ENCODE results near the gene TEAD1.

The TEAD1 gene

GRCh38 chr11:12696911-12697581, 22.8 kb downstream of the TEAD1 start:
- Mint-ChIP-seq H3K4me3 (no peak overlapping the region), H3K4me1 (ENCODE audit: low read depth) (peaks cover 5% of the 10 kb centered on the region), H3K9me3 (no peaks in the 10 kb centered on the region), H3K27ac (no peak overlapping the region), H3K36me3 (ENCODE audit: low read depth) (no peaks in the 10 kb centered on the region), H3K27me3 (peaks cover 67% of the 10 kb centered on the region)
- intact Hi-C loops (cut with micrococcal nuclease), result no loop called here

- H3K9me3 Mint-ChIP-seq, result no peaks in the 10 kb centered on the region
- intact Hi-C loops (cut with micrococcal nuclease), result no loop called here
- H3K27me3 Mint-ChIP-seq, result peaks cover 58% of the 10 kb centered on the region
- H3K4me1 Mint-ChIP-seq (ENCODE audit: low read depth), result peaks cover 5% of the 10 kb centered on the region
- H3K27ac Mint-ChIP-seq, result no peak overlapping the region
- H3K36me3 Mint-ChIP-seq (ENCODE audit: low read depth), result no peaks in the 10 kb centered on the region
- H3K4me3 Mint-ChIP-seq, result no peak overlapping the region
These were observed 23.8 kb downstream of the TEAD1 start for GRCh38 chr11:12698048-12698447.

- H3K9me3 Mint-ChIP-seq, result no peaks in the 10 kb centered on the region
- intact Hi-C loops (cut with micrococcal nuclease), result no loop called here
- H3K27me3 Mint-ChIP-seq, result peaks cover 25% of the 10 kb centered on the region
- H3K27ac Mint-ChIP-seq, result no peak overlapping the region
- H3K36me3 Mint-ChIP-seq (ENCODE audit: low read depth), result no peaks in the 10 kb centered on the region
- H3K4me1 Mint-ChIP-seq (ENCODE audit: low read depth), result no peaks in the 10 kb centered on the region
- H3K4me3 Mint-ChIP-seq, result no peak overlapping the region
These were observed 27.8 kb downstream of the TEAD1 start for GRCh38 chr11:12701811-12702592.

GRCh38 chr11:12702999-12703453, 28.8 kb downstream of the TEAD1 start:
- H3K36me3 Mint-ChIP-seq (ENCODE audit: low read depth), result no peaks in the 10 kb centered on the region
- H3K4me1 Mint-ChIP-seq (ENCODE audit: low read depth), result no peaks in the 10 kb centered on the region
- peaks cover 15% of the 10 kb centered on the region for H3K27me3 Mint-ChIP-seq
- intact Hi-C loops (cut with micrococcal nuclease), result no loop called here
- no peak overlapping the region for H3K4me3 Mint-ChIP-seq
- H3K27ac Mint-ChIP-seq, result no peak overlapping the region
- H3K9me3 Mint-ChIP-seq, result no peaks in the 10 kb centered on the region

- no peak overlapping the region for H3K27ac Mint-ChIP-seq
- no peak overlapping the region for H3K4me3 Mint-ChIP-seq
These were observed 29.8 kb downstream of the TEAD1 start for GRCh38 chr11:12704049-12704448.

GRCh38 chr11:12705874-12706273, 31.7 kb downstream of the TEAD1 start:
- Mint-ChIP-seq H3K36me3 (ENCODE audit: low read depth) (no peaks in the 10 kb centered on the region), H3K27me3 (peaks cover 7% of the 10 kb centered on the region), H3K9me3 (no peaks in the 10 kb centered on the region), H3K4me3 (no peak overlapping the region), H3K4me1 (ENCODE audit: low read depth) (no peaks in the 10 kb centered on the region), H3K27ac (no peak overlapping the region)
- intact Hi-C loops (cut with micrococcal nuclease), result no loop called here

More at GRCh38 chr11:12704049-12704448, 29.8 kb downstream of the TEAD1 start:
- Mint-ChIP-seq H3K36me3 (ENCODE audit: low read depth) (no peaks in the 10 kb centered on the region), H3K27me3 (peaks cover 10% of the 10 kb centered on the region), H3K9me3 (no peaks in the 10 kb centered on the region), H3K4me1 (ENCODE audit: low read depth) (no peaks in the 10 kb centered on the region)
- intact Hi-C loops (cut with micrococcal nuclease), result no loop called here

GRCh38 chr11:12706545-12707499, 32.6 kb downstream of the TEAD1 start:
- H3K27me3 Mint-ChIP-seq, result peaks cover 4% of the 10 kb centered on the region

GRCh38 chr11:12707500-12707880, 33.3 kb downstream of the TEAD1 start:
- no peaks in the 10 kb centered on the region for H3K36me3 Mint-ChIP-seq (ENCODE audit: low read depth)
- H3K27me3 Mint-ChIP-seq, result peaks cover 5% of the 10 kb centered on the region
- no peaks in the 10 kb centered on the region for H3K9me3 Mint-ChIP-seq
- no peaks in the 10 kb centered on the region for H3K4me1 Mint-ChIP-seq (ENCODE audit: low read depth)
- no peak overlapping the region for H3K4me3 Mint-ChIP-seq
- intact Hi-C loops (cut with micrococcal nuclease), result no loop called here
- H3K27ac Mint-ChIP-seq, result no peak overlapping the region

More at GRCh38 chr11:12706545-12707499, 32.6 kb downstream of the TEAD1 start:
- no peaks in the 10 kb centered on the region for H3K9me3 Mint-ChIP-seq
- no peak overlapping the region for H3K4me3 Mint-ChIP-seq
- intact Hi-C loops (cut with micrococcal nuclease), result no loop called here
- H3K4me1 Mint-ChIP-seq (ENCODE audit: low read depth), result no peaks in the 10 kb centered on the region
- H3K36me3 Mint-ChIP-seq (ENCODE audit: low read depth), result no peaks in the 10 kb centered on the region
- no peak overlapping the region for H3K27ac Mint-ChIP-seq

- Mint-ChIP-seq H3K9me3 (no peaks in the 10 kb centered on the region), H3K27me3 (peaks cover 11% of the 10 kb centered on the region), H3K4me3 (no peak overlapping the region), H3K4me1 (ENCODE audit: low read depth) (no peaks in the 10 kb centered on the region), H3K27ac (no peak overlapping the region), H3K36me3 (ENCODE audit: low read depth) (no peaks in the 10 kb centered on the region)
- intact Hi-C loops (cut with micrococcal nuclease), result no loop called here
These were observed 37.3 kb downstream of the TEAD1 start for GRCh38 chr11:12711496-12711895.

- Mint-ChIP-seq H3K27me3 (peaks cover 11% of the 10 kb centered on the region), H3K4me1 (ENCODE audit: low read depth) (no peaks in the 10 kb centered on the region), H3K9me3 (no peaks in the 10 kb centered on the region), H3K36me3 (ENCODE audit: low read depth) (no peaks in the 10 kb centered on the region), H3K4me3 (no peak overlapping the region), H3K27ac (no peak overlapping the region)
- intact Hi-C loops (cut with micrococcal nuclease), result no loop called here
These were observed 37.9 kb downstream of the TEAD1 start for GRCh38 chr11:12712132-12712531.

GRCh38 chr11:12715131-12715530, 40.9 kb downstream of the TEAD1 start:
- Mint-ChIP-seq H3K36me3 (ENCODE audit: low read depth) (no peaks in the 10 kb centered on the region), H3K27me3 (peaks cover 20% of the 10 kb centered on the region), H3K4me3 (no peak overlapping the region), H3K4me1 (ENCODE audit: low read depth) (no peaks in the 10 kb centered on the region), H3K9me3 (no peaks in the 10 kb centered on the region), H3K27ac (no peak overlapping the region)
- intact Hi-C loops (cut with micrococcal nuclease), result no loop called here

GRCh38 chr11:12715941-12716340, 41.7 kb downstream of the TEAD1 start:
- Mint-ChIP-seq H3K27ac (no peak overlapping the region), H3K4me3 (no peak overlapping the region), H3K36me3 (ENCODE audit: low read depth) (no peaks in the 10 kb centered on the region), H3K4me1 (ENCODE audit: low read depth) (no peaks in the 10 kb centered on the region), H3K9me3 (no peaks in the 10 kb centered on the region), H3K27me3 (peaks cover 20% of the 10 kb centered on the region)
- intact Hi-C loops (cut with micrococcal nuclease), result no loop called here

- H3K27me3 Mint-ChIP-seq, result peaks cover 19% of the 10 kb centered on the region
These were observed 42.6 kb downstream of the TEAD1 start for GRCh38 chr11:12716816-12717215.

GRCh38 chr11:12717851-12718291, 43.6 kb downstream of the TEAD1 start:
- Mint-ChIP-seq H3K4me3 (no peak overlapping the region), H3K27me3 (peaks cover 19% of the 10 kb centered on the region), H3K36me3 (ENCODE audit: low read depth) (no peaks in the 10 kb centered on the region), H3K27ac (no peak overlapping the region), H3K9me3 (no peaks in the 10 kb centered on the region), H3K4me1 (ENCODE audit: low read depth) (no peaks in the 10 kb centered on the region)
- intact Hi-C loops (cut with micrococcal nuclease), result no loop called here

More at GRCh38 chr11:12716816-12717215, 42.6 kb downstream of the TEAD1 start:
- Mint-ChIP-seq H3K27ac (no peak overlapping the region), H3K9me3 (no peaks in the 10 kb centered on the region), H3K4me3 (no peak overlapping the region), H3K4me1 (ENCODE audit: low read depth) (no peaks in the 10 kb centered on the region), H3K36me3 (ENCODE audit: low read depth) (no peaks in the 10 kb centered on the region)
- intact Hi-C loops (cut with micrococcal nuclease), result no loop called here

Measured in dendritic cell treated with granulocyte-macrophage colony-stimulating factor and Interleukin-4, amounts not matched to agents 40 ng/mL and 50 ng/mL, for 4 days (primary cell).